Testis (tissue), 3 donors: ENCODE results near the gene EFHD1. TPM values are rescaled to one million over a fixed set of nuclear protein-coding genes. Genes with fewer than 3 reads are reported as not detected.

ENCODE experiments used
- DNase-seq: peaks from one replicate; pipeline ENCODE4 v3.0.0-alpha.2; 2019
- H3K27ac ChIP-seq, 2 donors: fragments of 200-600 bp; sonication (generic); one replicate each; pipeline ENCODE4 v1.5.1; 2019
- H3K27me3 ChIP-seq: fragments of 200-600 bp; sonication (generic); one replicate; pipeline ENCODE4 v1.5.1; 2019
- H3K36me3 ChIP-seq: fragments of 200-600 bp; sonication (generic); one replicate; pipeline ENCODE4 v1.5.1; 2017; ENCODE audit warnings: low read depth; ENCODE audit errors: missing control alignments
- H3K4me1 ChIP-seq: fragments of 200-600 bp; sonication (generic); one replicate; pipeline ENCODE4 v1.5.1; 2019
- H3K4me3 ChIP-seq, 2 donors: fragments of 200-600 bp; sonication (generic); one replicate each; pipeline ENCODE4 v1.5.1; 2017 to 2019
- H3K9me3 ChIP-seq: fragments of 200-600 bp; sonication (generic); one replicate; pipeline ENCODE4 v1.5.1; 2017
- POLR2A ChIP-seq: fragments of 450-650 bp; IDR thresholded peaks from one replicate; pipeline ENCODE4 v1.6.1; 2017; ENCODE audit warnings: antibody characterized with exemption, mild to moderate bottlenecking, moderate library complexity
- WGBS, 2 donors: methylation state at CpG; one replicate each; pipeline ENCODE4 v1.1.5; 2018; 5-methylcytosine and 5-hydroxymethylcytosine counted together
- intact Hi-C: fragments of 100-400 bp; cut with DNase I; formaldehyde crosslinking; loops from one replicate; pipeline ENCODE4 v1.15.1; 2023; ENCODE audit warnings: low total_unique reads
- polyA plus RNA-seq: library from polyadenylated mRNA; stranded (reverse); fragments of 350-450 nt; fragmentation: Illumina TruSeq; extraction: RNeasy Lipid Tissue Mini Kit (QIAGEN cat#74804); gene quantifications from one replicate; pipeline ENCODE4 v1.2.3, GENCODE V29; 2014; ENCODE audit warnings: low read depth, low replicate concordance; ENCODE audit not compliant: insufficient read depth
- total RNA-seq, 2 donors: library from RNA; depleted of rRNA; stranded (reverse); fragments of >200 nt; gene quantifications; one replicate each; pipeline ENCODE4 v1.2.3, GENCODE V29; 2016
- TF ChIP-seq, protein P1 (sequence below), 3 experiments: fragments of 450-650 bp in 2 of 3; fragments of 200-600 bp in 1 of 3; sonication (generic) in 1 of 3; IDR thresholded peaks; one replicate each; pipeline ENCODE4 v1.5.1; 2016 to 2019; ENCODE audit warnings: antibody characterized with exemption in 3 of 3, mild to moderate bottlenecking in 2 of 3, moderate library complexity in 1 of 3

Gene EFHD1
- total and polyA plus RNA-seq, 3 donors from 2014 or later = 16.5 to 51.5 (median 22.9) TPM

DNA sequence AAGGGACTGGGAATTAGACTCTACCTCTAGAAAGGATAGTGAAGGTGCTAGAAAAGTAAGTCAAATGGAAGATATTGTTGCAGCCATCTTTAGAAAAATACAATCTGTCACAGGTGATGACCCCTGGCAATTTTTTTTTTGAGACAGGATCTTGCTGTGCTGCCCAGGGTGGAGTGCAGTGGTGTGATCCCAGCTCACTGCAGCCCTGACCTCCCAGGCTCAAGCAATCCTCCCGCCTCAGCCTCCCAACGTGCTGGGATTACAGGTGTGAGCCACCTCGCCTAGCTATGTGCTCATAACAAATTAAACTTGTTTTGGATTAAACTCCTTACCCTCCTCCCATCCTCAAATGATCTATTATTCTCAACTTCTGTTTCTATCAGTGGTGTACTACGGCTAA lies 59.9 kb downstream of the EFHD1 start:
- WGBS, 2 donors = 85 to 86% methylated on average over 4 of the region's 4 CpGs
- intact Hi-C loops = no loop called here
- H3K27me3 ChIP-seq = no peaks in the 10 kb centered on the region
- H3K36me3 ChIP-seq = no peaks in the 10 kb centered on the region
- TF ChIP-seq POLR2A = no peak
- TF ChIP-seq, protein P1, sequence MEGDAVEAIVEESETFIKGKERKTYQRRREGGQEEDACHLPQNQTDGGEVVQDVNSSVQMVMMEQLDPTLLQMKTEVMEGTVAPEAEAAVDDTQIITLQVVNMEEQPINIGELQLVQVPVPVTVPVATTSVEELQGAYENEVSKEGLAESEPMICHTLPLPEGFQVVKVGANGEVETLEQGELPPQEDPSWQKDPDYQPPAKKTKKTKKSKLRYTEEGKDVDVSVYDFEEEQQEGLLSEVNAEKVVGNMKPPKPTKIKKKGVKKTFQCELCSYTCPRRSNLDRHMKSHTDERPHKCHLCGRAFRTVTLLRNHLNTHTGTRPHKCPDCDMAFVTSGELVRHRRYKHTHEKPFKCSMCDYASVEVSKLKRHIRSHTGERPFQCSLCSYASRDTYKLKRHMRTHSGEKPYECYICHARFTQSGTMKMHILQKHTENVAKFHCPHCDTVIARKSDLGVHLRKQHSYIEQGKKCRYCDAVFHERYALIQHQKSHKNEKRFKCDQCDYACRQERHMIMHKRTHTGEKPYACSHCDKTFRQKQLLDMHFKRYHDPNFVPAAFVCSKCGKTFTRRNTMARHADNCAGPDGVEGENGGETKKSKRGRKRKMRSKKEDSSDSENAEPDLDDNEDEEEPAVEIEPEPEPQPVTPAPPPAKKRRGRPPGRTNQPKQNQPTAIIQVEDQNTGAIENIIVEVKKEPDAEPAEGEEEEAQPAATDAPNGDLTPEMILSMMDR (IDR thresholded peaks at IDR 0.05) = no peak
- no peak overlapping the region for H3K27ac ChIP-seq
- peaks cover 13% of the 10 kb centered on the region for H3K4me1 ChIP-seq
- H3K9me3 ChIP-seq = no peaks in the 10 kb centered on the region
- DNase-seq = no peak
- H3K4me3 ChIP-seq = no peak overlapping the region

DNA sequence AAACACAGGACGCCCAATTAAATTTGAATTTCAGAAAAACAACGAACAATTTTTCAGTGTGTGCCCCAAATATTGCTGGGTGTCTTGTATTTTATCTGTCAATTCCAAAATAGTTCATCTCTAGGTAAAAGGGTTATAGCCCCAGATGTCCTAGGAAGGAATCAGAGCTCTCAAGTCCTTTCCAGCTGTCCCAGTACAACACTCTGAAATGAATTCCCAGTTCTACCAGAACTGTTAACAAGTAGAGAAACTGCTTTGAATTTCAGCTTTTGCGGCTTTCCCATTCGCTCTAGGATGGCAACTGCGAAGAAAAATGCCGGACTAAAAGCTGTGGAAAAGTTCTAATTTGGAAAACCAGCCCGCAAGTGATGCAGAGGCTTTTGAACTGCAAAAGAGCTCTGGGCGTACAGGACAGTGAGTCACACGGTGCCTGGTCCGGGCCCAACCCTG lies 63.2 kb downstream of the EFHD1 start:
- H3K36me3 ChIP-seq = no peaks in the 10 kb centered on the region
- WGBS, 2 donors = 25 to 28% methylated on average over 10 of the region's 10 CpGs
- no peak for DNase-seq
- H3K9me3 ChIP-seq = no peaks in the 10 kb centered on the region
- intact Hi-C loops = no loop called here
- TF ChIP-seq, protein P1 (IDR thresholded peaks at IDR 0.05) = no peak
- no peak for TF ChIP-seq POLR2A
- H3K27ac ChIP-seq = peak overlapping the region; percentile 93 to 98
- H3K27me3 ChIP-seq = no peaks in the 10 kb centered on the region
- peak overlapping the region; percentile 95 to 96 for H3K4me3 ChIP-seq
- H3K4me1 ChIP-seq = peaks cover 21% of the 10 kb centered on the region

DNA sequence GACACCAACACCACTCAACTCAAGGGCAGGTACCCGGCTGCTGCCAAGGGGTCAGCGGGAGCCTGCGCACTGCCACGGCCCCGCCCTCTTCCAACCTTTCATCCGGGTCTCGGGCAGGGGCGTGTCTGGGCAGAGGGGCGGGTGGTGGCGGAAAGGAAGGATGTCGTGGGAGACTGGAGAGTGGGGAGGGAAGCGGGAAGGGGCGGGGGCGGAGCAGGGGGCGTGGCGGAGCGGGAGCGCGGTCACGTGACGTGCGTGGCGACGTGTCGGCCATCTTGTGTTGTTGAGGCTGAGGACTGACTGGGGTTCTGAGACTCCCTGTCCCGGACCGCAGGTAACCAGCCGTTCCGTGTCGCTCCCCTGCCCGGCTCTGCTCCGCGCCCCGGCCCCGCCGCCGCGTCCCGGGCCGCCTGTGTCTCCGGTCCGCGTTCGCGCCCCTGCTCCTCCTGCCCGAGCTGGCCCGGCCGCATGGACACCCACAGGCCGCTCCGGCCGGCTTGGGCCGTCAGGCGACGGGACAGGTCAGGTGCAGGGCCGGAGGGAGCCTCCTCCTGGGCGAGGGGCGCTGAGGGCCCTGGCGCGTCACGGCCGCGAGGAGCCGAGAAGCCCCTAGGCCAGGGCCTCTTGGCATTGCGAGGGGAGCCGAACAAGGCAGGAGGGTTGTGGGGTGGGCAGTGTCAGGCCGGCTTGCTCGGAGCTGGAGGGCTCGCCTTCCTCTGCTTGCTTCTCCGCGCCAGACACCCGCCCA lies 63.8 kb downstream of the EFHD1 start, which contains the start of gene GIGYF2:
TSS of gene GIGYF2 (plus strand) at position 273 of the 748 bp plus-strand sequence. CDS start 37,867 bp downstream, outside the sequence.
- no peaks in the 10 kb centered on the region for H3K27me3 ChIP-seq
- H3K36me3 ChIP-seq = no peaks in the 10 kb centered on the region
- WGBS, 2 donors = 0 to 2% methylated on average over 9 to 70 of the region's 71 CpGs
- intact Hi-C loops = no loop called here
- H3K27ac ChIP-seq = peak within 1 kb of the TSS; percentile 93 to 98
- TF ChIP-seq, protein P1 (IDR thresholded peaks at IDR 0.05) = peak in 1 of 3 experiments; percentile 4
- TF ChIP-seq POLR2A = peak; percentile 8
- DNase-seq = peak; percentile 98
- H3K4me1 ChIP-seq = peaks cover 21% of the 10 kb centered on the region
- no peaks in the 10 kb centered on the region for H3K9me3 ChIP-seq
- peak within 1 kb of the TSS; percentile 95 to 96 for H3K4me3 ChIP-seq

DNA sequence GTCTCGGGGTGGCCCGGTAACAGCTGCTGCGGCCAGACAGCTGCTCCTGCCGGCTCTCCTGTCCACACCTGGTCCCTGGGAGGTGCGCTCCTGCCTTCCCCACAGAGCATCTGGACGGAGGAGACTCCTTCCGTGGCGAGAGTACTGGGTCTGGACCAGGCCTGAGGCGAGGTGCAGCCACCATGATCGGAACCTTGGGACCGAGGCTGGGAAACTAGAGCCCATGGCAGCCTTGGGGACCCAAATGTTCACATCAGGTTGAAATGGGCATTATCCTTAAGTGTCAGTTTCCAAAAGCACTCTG lies 64.4 kb downstream of the EFHD1 start:
- H3K36me3 ChIP-seq = no peaks in the 10 kb centered on the region
- H3K4me3 ChIP-seq = peak overlapping the region; percentile 95 to 96
- no peaks in the 10 kb centered on the region for H3K9me3 ChIP-seq
- peak; percentile 55 for DNase-seq
- H3K4me1 ChIP-seq = peaks cover 21% of the 10 kb centered on the region
- no peaks in the 10 kb centered on the region for H3K27me3 ChIP-seq
- TF ChIP-seq, protein P1 (IDR thresholded peaks at IDR 0.05) = no peak
- no peak for TF ChIP-seq POLR2A
- H3K27ac ChIP-seq = peak overlapping the region; percentile 93 to 98
- WGBS, 2 donors = 0 to 1% methylated on average over 6 to 11 of the region's 11 CpGs
- intact Hi-C loops = no loop called here
